HG03280 (cell line): ENCODE results near the gene PHYHD1.
"Not testable (repeated sequence)": the region's sequence is repeated elsewhere in the genome, so short reads cannot be mapped to it uniquely, and the experiment has no call there.

Experiments
- ATAC-seq: cut with Tn5 transposase; IDR thresholded peaks from one replicate; pipeline ENCODE4 v1.9.1; 2021; ENCODE audit warnings: mild to moderate bottlenecking, moderate library complexity; ENCODE audit not compliant: unreplicated experiment

Gene PHYHD1

GRCh38 chr9:128919402-128920089, 1.2 kb upstream of the PHYHD1 start:
- no peak for ATAC-seq

GRCh38 chr9:128921881-128922763, 1.3 kb downstream of the PHYHD1 start:
- no peak for ATAC-seq

GRCh38 chr9:128923493-128923883, 2.7 kb downstream of the PHYHD1 start:
- no peak for ATAC-seq

- no peak for ATAC-seq
Measured at GRCh38 chr9:128927731-128928411, 7.1 kb downstream of the PHYHD1 start.

GRCh38 chr9:128928624-128929023, 7.8 kb downstream of the PHYHD1 start:
- ATAC-seq = no peak

- no peak for ATAC-seq
Measured at GRCh38 chr9:128929560-128929959, 8.8 kb downstream of the PHYHD1 start.

- no peak for ATAC-seq
Measured at GRCh38 chr9:128933731-128934130, 12.9 kb downstream of the PHYHD1 start.

GRCh38 chr9:128936171-128936865, 15.5 kb downstream of the PHYHD1 start:
- no peak for ATAC-seq

- ATAC-seq = no peak
Measured at GRCh38 chr9:128937310-128938165, 16.8 kb downstream of the PHYHD1 start.

- ATAC-seq = no peak
Measured at GRCh38 chr9:128940271-128940921, 19.6 kb downstream of the PHYHD1 start.

- ATAC-seq = no peak
Measured at GRCh38 chr9:128940946-128941755, 20.4 kb downstream of the PHYHD1 start.

GRCh38 chr9:128943832-128944620, 23.2 kb downstream of the PHYHD1 start:
- ATAC-seq = no peak

GRCh38 chr9:128944966-128945365, 24.2 kb downstream of the PHYHD1 start:
- not testable (repeated sequence) for ATAC-seq

- ATAC-seq = no peak
Measured at GRCh38 chr9:128945798-128946501, 25.2 kb downstream of the PHYHD1 start.

- peak; percentile 16 for ATAC-seq
Measured at GRCh38 chr9:128946571-128947276, 25.9 kb downstream of the PHYHD1 start.

GRCh38 chr9:128947277-128947526, 26.4 kb downstream of the PHYHD1 start:
- no peak for ATAC-seq
